Measurements from ENCODE around the gene CACNA2D1. TPM values are rescaled to one million over a fixed set of nuclear protein-coding genes. Genes with fewer than 3 reads are reported as not detected.

CACNA2D1 gene
- total RNA-seq, 3 donors from 2014 or later (not counting 1 experiment from before 2014, with no cell fraction given): not detected

- WGBS (ENCODE audit: insufficient coverage): 79% methylated on average over 4 of the region's 7 CpGs
- intact Hi-C loops (cut with micrococcal nuclease): no loop called here
Measured at GRCh38 chr7:82373926-82374635, 69.5 kb downstream of the CACNA2D1 start.

GRCh38 chr7:82364671-82365070 lies 78.9 kb downstream of the CACNA2D1 start:
- Mint-ChIP-seq H3K4me1 (no peaks in the 10 kb centered on the region), H3K9me3 (peaks cover 6 to 10% of the 10 kb centered on the region in 2 donors), H3K27ac (no peak overlapping the region), H3K4me3 (no peak overlapping the region), H3K36me3 (no peaks in the 10 kb centered on the region), H3K27me3 (ENCODE audit: low read depth in 2 of 2) (no peaks in the 10 kb centered on the region)
- no peaks in the 10 kb centered on the region for H3K36me3 ChIP-seq (ENCODE audit: control insufficient read depth, insufficient read depth, low read length)
- DNase-seq (no peak), ATAC-seq (no peak)
- no peak for TF ChIP-seq CTCF (IDR thresholded peaks at IDR 0.05)
- H3K27me3 ChIP-seq (ENCODE audit: control insufficient read depth, insufficient read depth, low read length): no peaks in the 10 kb centered on the region
- no peak overlapping the region for H3K27ac ChIP-seq (ENCODE audit: low read length)
- 90% methylated on average over 2 of the region's 2 CpGs for whole genome bisulfite sequencing (ENCODE audit: insufficient coverage)
- H3K4me1 ChIP-seq (ENCODE audit: control insufficient read depth, insufficient read depth, low read length): no peaks in the 10 kb centered on the region
- intact Hi-C loops (cut with micrococcal nuclease): no loop called here
- no peaks in the 10 kb centered on the region for H3K9me3 ChIP-seq (ENCODE audit: control insufficient read depth, insufficient read depth, low read length)
- no peak overlapping the region for H3K4me3 ChIP-seq (ENCODE audit: low read length)

More at GRCh38 chr7:82373926-82374635, 69.5 kb downstream of the CACNA2D1 start:
- Histone ChIP-seq H3K36me3 (ENCODE audit: control insufficient read depth, insufficient read depth, low read length) (no peaks in the 10 kb centered on the region), H3K27me3 (ENCODE audit: control insufficient read depth, insufficient read depth, low read length) (no peaks in the 10 kb centered on the region), H3K9me3 (ENCODE audit: control insufficient read depth, insufficient read depth, low read length) (no peaks in the 10 kb centered on the region), H3K4me3 (ENCODE audit: low read length) (no peak overlapping the region), H3K4me1 (ENCODE audit: control insufficient read depth, insufficient read depth, low read length) (no peaks in the 10 kb centered on the region), H3K27ac (ENCODE audit: low read length) (no peak overlapping the region)
- Mint-ChIP-seq H3K27ac (no peak overlapping the region), H3K4me3 (no peak overlapping the region), H3K9me3 (peaks cover 0 to 6% of the 10 kb centered on the region in 2 donors), H3K36me3 (no peaks in the 10 kb centered on the region), H3K4me1 (no peaks in the 10 kb centered on the region), H3K27me3 (ENCODE audit: low read depth in 2 of 2) (no peaks in the 10 kb centered on the region)
- DNase-seq: no peak
- no peak for ATAC-seq
- no peak for TF ChIP-seq CTCF (IDR thresholded peaks at IDR 0.05)

GRCh38 chr7:82364048-82364447 lies 79.5 kb downstream of the CACNA2D1 start:
- WGBS (ENCODE audit: insufficient coverage): 61% methylated on average over 1 of the region's 1 CpG
- no peak overlapping the region for H3K4me3 ChIP-seq (ENCODE audit: low read length)
- H3K27me3 ChIP-seq (ENCODE audit: control insufficient read depth, insufficient read depth, low read length): no peaks in the 10 kb centered on the region
- no peaks in the 10 kb centered on the region for H3K4me1 Mint-ChIP-seq
- no peaks in the 10 kb centered on the region for H3K27me3 Mint-ChIP-seq (ENCODE audit: low read depth in 2 of 2)
- no peaks in the 10 kb centered on the region for H3K9me3 ChIP-seq (ENCODE audit: control insufficient read depth, insufficient read depth, low read length)
- H3K9me3 Mint-ChIP-seq: peaks cover 8 to 13% of the 10 kb centered on the region in 2 donors
- H3K27ac Mint-ChIP-seq: no peak overlapping the region
- H3K4me3 Mint-ChIP-seq: no peak overlapping the region
- no peak for TF ChIP-seq CTCF (IDR thresholded peaks at IDR 0.05)
- DNase-seq (no peak), ATAC-seq (no peak)
- H3K36me3 Mint-ChIP-seq: no peaks in the 10 kb centered on the region
- intact Hi-C loops (cut with micrococcal nuclease): no loop called here
- no peak overlapping the region for H3K27ac ChIP-seq (ENCODE audit: low read length)
- H3K36me3 ChIP-seq (ENCODE audit: control insufficient read depth, insufficient read depth, low read length): no peaks in the 10 kb centered on the region
- H3K4me1 ChIP-seq (ENCODE audit: control insufficient read depth, insufficient read depth, low read length): no peaks in the 10 kb centered on the region
